ENCODE measurements around the gene PPM1J. TPM values are rescaled to one million over a fixed set of nuclear protein-coding genes. Genes with fewer than 3 reads are reported as not detected.

Gene PPM1J
- total and polyA plus RNA-seq, 2 of the 8 experiments (the other 6 are each of a cell fraction or from before 2014, with no cell fraction given), result 19.4 to 31.6 TPM

DNA sequence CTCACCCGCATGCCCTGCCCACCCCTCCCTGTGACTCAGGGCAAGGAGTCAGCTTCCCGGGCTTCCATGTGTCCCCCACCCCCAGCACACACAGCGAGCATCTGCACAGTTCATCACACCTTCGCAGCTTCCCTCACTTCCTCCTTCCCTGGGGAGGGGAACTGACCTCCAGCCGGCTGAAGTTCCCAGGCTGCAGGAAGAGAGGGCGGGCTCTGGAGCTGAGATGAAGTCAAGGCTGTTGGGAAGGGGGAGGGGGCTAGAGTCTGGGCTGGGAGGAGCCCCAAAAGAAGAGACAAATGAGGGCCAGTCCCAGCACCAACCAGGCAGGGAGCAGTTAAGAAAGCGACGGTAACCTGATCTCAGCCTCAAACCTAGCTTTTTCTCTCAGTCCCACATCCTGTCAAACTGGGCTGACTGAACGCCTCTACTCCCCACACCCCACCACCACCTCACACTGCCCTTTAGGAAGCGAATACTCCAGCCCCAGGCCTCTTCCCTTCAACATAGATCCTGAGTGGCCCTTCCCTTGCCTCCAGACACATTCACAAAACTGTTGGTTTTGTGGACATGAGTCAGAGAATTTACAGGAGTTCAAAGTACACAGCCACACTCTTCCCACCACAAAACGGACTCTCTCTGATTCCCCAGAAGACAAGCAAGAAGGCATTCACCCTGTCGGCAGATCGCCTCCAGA lies 10.1 kb downstream of the PPM1J start (continued):
- no peak for TF ChIP-seq CHD2 (IDR thresholded peaks at IDR 0.05; ENCODE audit: low read length)
- TF ChIP-seq, protein P1, sequence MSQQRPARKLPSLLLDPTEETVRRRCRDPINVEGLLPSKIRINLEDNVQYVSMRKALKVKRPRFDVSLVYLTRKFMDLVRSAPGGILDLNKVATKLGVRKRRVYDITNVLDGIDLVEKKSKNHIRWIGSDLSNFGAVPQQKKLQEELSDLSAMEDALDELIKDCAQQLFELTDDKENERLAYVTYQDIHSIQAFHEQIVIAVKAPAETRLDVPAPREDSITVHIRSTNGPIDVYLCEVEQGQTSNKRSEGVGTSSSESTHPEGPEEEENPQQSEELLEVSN (IDR thresholded peaks at IDR 0.05), result peak; percentile 85
- TF ChIP-seq, protein P2, sequence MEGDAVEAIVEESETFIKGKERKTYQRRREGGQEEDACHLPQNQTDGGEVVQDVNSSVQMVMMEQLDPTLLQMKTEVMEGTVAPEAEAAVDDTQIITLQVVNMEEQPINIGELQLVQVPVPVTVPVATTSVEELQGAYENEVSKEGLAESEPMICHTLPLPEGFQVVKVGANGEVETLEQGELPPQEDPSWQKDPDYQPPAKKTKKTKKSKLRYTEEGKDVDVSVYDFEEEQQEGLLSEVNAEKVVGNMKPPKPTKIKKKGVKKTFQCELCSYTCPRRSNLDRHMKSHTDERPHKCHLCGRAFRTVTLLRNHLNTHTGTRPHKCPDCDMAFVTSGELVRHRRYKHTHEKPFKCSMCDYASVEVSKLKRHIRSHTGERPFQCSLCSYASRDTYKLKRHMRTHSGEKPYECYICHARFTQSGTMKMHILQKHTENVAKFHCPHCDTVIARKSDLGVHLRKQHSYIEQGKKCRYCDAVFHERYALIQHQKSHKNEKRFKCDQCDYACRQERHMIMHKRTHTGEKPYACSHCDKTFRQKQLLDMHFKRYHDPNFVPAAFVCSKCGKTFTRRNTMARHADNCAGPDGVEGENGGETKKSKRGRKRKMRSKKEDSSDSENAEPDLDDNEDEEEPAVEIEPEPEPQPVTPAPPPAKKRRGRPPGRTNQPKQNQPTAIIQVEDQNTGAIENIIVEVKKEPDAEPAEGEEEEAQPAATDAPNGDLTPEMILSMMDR (IDR thresholded peaks at IDR 0.05; ENCODE audit: control extremely low read depth in 1 of 3, insufficient read depth in 1 of 3, low read depth in 1 of 3, low read length in 3 of 3), result no peak
- TF ChIP-seq TEAD4 (IDR thresholded peaks at IDR 0.05; ENCODE audit: low read depth, low read length), result no peak
- TF ChIP-seq POLR2AphosphoS5 (IDR thresholded peaks at IDR 0.05; ENCODE audit: low read depth, low read length), result 0 out of 2 replicates have a peak, but pooled peaks have one; percentile 48
- TF ChIP-seq MAFK (IDR thresholded peaks at IDR 0.05; ENCODE audit: low read depth, low read length), result no peak
- TF ChIP-seq RFX5 (IDR thresholded peaks at IDR 0.05; ENCODE audit: borderline replicate concordance, low read depth, low read length), result no peak
- TF ChIP-seq CBX8 (IDR thresholded peaks at IDR 0.05; ENCODE audit: borderline replicate concordance, low read depth, low read length), result no peak
- TF ChIP-seq TAF7 (optimal IDR thresholded peaks at IDR 0.05; ENCODE audit: borderline replicate concordance, low read depth, low read length), result no peak
- TF ChIP-seq, protein P3, sequence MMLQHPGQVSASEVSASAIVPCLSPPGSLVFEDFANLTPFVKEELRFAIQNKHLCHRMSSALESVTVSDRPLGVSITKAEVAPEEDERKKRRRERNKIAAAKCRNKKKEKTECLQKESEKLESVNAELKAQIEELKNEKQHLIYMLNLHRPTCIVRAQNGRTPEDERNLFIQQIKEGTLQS (IDR thresholded peaks at IDR 0.05; ENCODE audit: insufficient read depth, low read depth, low read length), result no peak
- TF ChIP-seq, protein P4, sequence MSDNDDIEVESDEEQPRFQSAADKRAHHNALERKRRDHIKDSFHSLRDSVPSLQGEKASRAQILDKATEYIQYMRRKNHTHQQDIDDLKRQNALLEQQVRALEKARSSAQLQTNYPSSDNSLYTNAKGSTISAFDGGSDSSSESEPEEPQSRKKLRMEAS (IDR thresholded peaks at IDR 0.05), result peak; percentile 74
- TF ChIP-seq NRF1 (IDR thresholded peaks at IDR 0.05; ENCODE audit: low read depth, low read length), result no peak
- TF ChIP-seq GABPA (IDR thresholded peaks at IDR 0.05; ENCODE audit: borderline replicate concordance, insufficient read depth, low read length), result no peak
- TF ChIP-seq CREB1 (IDR thresholded peaks at IDR 0.05), result peak; percentile 35; the same call in 1 of the 2 replicates
- TF ChIP-seq EGR1 (IDR thresholded peaks at IDR 0.05; ENCODE audit: borderline replicate concordance, low read depth, low read length), result no peak
- peak; percentile 35 to 64; a peak in 1 of 4 replicates for TF ChIP-seq SIN3A (conservative IDR thresholded peaks at IDR 0.05 in 1 of 2, IDR thresholded peaks at IDR 0.05 in 1 of 2; ENCODE audit: low read depth in 1 of 2, low read length in 2 of 2)
- TF ChIP-seq JUND (IDR thresholded peaks at IDR 0.05; ENCODE audit: low read length), result 0 out of 2 replicates have a peak, but pooled peaks have one; percentile 18
- peak; percentile 63; the same call in 1 of the 2 replicates for TF ChIP-seq SP1 (IDR thresholded peaks at IDR 0.05; ENCODE audit: low read depth, low read length)
- TF ChIP-seq GTF2F1 (IDR thresholded peaks at IDR 0.05; ENCODE audit: borderline replicate concordance, low read depth, low read length), result no peak
- TF ChIP-seq FOSL1 (IDR thresholded peaks at IDR 0.05; ENCODE audit: insufficient read depth, low read depth, low read length), result no peak

Measured in H1 (cell line).